ENCODE results near the gene EOLA2. TPM values are rescaled to one million over a fixed set of nuclear protein-coding genes. Genes with fewer than 3 reads are reported as not detected.
"Not testable (repeated sequence)": the region's sequence is repeated elsewhere in the genome, so short reads cannot be mapped to it uniquely, and the experiment has no call there.

EOLA2 gene
- total RNA-seq, 1 experiment from 2014 or later = 37.4 TPM

DNA sequence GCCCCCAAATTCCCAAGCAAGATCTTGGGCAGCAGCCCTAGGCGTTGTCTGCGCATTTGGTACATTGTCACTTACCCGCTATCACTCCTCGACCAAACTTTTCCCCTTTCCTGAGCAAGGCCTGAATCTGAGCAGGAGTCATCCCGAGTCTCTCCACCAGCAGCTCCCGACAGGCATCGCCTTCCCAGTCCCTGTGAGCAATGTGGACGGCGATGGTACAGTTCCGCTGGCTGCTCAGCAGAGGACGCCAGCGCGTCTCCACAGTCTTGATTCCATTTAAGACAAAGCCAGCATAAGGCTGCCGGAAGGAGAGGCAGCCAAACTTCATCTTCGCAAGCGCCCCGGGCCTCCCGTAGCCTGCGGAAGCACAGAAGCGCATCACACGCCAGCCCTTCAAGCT, 4.7 kb downstream of the EOLA2 start:
- not testable (repeated sequence) for DNase-seq (ENCODE audit: extremely low read depth, low read depth)

DNA sequence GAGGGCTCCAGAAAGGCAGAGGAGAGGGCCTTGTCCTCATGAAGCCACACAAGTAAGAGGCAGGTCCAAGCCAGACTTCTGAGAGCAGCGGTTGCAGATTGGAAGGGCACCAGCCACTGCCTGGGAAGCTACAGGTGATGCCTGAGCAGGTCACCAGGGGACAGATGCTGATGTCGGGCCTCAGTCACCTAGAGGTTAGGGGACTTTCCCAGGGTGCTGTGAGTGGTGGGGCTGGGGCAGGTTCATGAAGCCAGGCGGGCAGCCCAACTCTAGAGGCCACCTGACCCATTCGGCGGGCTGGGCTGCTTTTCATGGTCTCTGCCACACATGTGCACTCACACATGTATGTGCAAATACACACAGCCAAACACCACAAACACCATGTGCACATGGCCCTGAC, 5.3 kb downstream of the EOLA2 start:
- DNase-seq (ENCODE audit: extremely low read depth, low read depth) = not testable (repeated sequence)

DNA sequence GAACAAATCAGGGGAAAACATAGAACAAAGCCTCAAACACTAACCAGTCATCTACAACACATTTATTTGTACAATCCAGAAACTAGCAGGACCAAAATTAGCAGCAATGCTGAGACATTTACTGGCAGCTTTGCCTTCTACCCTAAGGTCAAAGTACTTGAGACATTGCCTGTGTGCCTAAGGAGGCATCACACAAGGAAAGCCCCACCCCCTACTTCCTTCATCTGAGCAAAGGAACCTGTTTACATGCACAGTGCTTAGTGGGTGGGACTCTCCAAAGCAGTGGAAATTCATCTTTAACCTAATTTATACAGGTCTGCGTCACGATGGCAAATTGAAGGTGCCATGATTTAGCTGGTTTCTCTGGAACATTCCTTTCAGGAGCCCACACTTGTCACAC, 6.1 kb downstream of the EOLA2 start:
- not testable (repeated sequence) for DNase-seq (ENCODE audit: extremely low read depth, low read depth)

- DNase-seq (ENCODE audit: extremely low read depth, low read depth) = not testable (repeated sequence)
Observed at GRCh38 chrX:149931355-149931754, 6.9 kb downstream of the EOLA2 start.

DNA sequence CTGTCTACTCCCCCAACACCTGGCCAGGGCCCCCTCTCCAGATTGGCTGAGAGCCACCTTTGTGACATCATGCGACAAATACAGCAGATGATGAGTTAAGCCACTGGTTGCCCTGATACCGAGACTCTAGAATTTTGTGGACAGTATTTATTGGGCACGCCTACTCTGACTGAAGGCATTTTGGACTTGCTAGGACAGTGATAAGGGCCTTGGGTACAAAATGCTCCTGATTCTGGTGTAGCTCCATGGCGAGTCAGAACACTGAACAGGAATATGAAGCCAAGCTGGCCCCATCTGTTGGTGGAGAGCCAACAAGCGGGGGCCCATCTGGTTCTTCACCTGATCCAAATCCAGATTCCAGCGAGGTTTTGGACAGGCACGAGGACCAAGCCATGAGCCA, 8.9 kb downstream of the EOLA2 start, which contains the start of gene HSFX4:
HSFX4 (plus strand) TSS at position 174 of the 400 bp plus-strand sequence; CDS start at position 246, 72 bp downstream.
- DNase-seq (ENCODE audit: extremely low read depth, low read depth) = not testable (repeated sequence)

- DNase-seq (ENCODE audit: extremely low read depth, low read depth) = not testable (repeated sequence)
Observed at GRCh38 chrX:149928635-149929034, 9.7 kb downstream of the EOLA2 start.

- not testable (repeated sequence) for DNase-seq (ENCODE audit: extremely low read depth, low read depth)
Observed at GRCh38 chrX:149927964-149928258, 10.4 kb downstream of the EOLA2 start.

DNA sequence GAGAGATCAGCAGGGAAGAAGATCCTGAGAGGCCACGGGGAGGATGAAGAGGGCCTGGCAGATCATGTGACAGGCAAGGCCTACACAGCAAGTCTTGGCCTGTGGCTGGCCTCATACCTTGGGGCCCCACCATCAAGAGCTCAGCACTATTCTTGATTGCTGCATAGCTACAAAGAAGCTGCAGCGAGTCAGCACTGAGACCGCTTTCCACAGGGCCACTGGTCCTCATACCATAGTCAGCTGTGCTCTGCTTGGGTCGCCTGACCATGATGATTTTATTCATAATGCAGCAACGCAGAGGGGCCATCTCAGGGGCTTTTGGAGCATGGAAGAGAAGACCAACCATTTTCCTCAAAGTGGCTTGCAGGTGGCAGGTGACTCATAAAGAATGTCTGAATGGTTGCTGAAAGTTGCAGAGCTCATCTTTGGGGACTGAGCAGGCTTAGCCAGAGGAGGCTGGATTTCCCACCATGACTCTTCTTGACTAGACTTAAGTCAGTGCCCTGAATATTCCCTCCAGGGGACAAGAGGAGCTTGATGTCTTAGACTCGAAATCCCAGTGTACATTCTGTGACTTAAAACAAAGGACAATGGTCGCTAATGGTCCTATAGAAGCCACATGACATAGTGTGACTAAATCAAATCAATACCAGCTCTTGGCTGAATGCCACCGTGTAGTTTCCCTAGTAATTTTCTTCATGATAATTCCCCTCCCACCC, 10.9 kb downstream of the EOLA2 start:
- DNase-seq (ENCODE audit: extremely low read depth, low read depth) = not testable (repeated sequence)

- not testable (repeated sequence) for DNase-seq (ENCODE audit: extremely low read depth, low read depth)
Observed at GRCh38 chrX:149924434-149924833, 13.9 kb downstream of the EOLA2 start.

DNA sequence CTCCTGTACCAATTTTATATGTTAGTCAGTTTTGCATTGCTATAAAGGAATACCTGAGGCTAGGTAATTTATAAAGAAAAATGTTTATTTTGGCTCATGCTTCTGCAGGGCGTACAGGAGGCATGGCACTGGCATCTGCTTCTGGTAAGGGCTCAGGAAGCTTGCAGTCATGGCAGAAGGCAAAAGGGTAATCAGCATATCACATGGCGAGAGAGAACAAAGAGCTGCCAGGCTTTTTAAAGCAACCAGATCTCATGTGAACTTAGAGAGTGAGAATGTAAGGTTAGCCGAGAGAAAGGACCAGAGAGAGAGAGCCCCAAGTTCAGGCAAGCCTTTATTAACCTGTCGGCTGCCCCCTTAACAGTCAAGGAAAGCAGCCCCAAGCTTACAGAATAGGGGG, 14.5 kb downstream of the EOLA2 start:
- DNase-seq (ENCODE audit: extremely low read depth, low read depth) = not testable (repeated sequence)

GRCh38 chrX:149916745-149917392, 21.4 kb downstream of the EOLA2 start:
- no peak for DNase-seq (ENCODE audit: extremely low read depth, low read depth)

DNA sequence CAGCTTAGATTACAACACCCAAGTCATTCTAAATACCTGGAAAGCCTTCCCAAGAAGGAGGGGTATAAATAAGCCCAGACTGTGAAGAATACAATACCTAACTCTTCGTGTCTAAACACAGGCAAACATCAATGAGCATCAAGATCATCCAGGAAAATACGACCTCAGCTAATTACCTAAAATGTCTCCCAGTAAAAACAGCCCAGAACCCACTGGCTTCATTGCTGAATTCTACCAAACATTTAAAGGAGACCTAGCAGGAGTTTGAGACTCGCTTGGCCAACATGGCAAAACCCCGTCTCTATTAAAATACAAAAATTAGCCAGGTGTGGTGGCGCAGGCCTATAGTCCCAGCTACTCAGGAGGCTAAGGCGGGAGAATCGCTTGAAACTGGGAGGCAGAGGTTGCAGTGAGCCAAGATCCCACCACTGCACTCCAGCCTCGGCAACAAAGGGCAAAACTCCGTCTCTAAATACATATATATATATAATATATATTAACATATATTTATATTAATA, 28.1 kb downstream of the EOLA2 start:
- DNase-seq (ENCODE audit: extremely low read depth, low read depth) = no peak

DNA sequence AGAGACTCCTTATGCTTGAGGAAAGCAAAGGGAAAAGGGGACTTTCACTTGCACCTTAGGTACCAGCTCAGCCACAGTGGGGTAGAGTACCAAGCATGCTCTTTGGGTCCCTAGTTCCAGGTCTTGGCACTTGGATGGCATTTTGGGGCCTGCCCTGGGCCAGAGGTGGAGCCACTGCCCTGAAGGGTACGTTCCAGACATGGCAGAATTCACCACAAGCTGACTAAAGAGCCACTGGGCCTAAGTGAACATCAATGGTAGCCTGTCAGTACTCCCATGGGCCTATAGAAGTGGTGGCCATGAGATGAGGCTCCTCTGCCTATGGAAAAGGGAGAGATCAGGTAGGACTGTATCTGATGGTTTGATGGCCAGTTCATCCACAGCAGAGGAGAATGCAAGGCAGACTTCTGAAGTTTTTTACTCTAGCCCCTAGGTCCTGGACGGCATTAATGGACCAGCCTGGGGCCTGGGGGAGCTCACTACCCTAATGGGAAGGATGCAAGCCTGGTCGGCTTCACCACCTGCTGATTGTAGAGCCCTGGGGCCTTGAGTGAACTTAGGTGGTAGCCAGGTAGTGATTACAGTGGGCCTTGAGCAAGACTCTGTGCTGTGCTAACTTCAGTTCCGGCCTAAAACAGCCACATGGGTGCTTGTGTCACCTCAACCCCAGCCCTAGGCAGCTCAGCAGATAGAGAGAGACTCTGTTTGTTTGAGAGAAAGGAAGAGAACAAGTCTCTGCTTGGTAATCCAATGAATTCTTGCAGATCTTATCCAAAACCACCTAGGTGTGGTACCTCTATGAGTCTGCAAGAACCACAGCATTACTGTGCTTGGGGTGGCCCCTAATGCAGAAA, 28.7 kb downstream of the EOLA2 start:
- no peak for DNase-seq (ENCODE audit: extremely low read depth, low read depth)

DNA sequence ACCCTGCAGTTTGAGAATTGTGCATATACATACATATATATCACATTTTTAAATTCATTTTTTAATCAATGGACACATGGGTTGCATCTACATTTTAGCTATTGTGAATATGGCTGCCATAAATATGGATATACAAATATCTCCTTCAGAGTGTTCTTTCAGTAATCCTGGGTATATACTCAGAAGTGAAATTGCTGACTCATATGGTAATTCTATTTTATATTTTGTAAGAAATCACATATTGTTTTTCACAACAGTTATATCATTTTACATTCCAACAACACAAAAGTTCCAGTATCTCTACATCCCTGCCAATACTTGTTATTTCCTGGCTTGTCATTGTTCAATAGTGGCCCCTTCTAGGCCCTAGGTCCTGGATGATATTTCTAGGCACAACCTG, 29.6 kb downstream of the EOLA2 start:
- DNase-seq (ENCODE audit: extremely low read depth, low read depth) = no peak

DNA sequence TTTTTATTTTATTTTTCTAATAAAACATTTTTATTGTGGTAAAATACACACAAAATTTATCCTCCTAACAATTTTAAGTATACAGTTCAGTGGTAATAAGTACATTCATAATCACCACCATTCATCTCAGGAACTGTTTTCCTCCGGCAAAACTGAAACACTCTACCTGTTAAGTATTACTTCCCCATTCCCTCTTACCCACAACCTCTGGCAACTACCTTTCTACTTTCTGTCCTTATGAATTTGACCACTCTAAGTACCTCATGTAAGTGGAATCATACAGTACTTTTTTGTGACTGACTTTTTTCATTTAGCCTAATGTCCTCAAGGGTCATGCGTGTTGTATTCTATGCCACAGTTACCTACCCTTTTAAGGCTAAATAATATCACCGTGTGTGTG, 30.0 kb downstream of the EOLA2 start:
- no peak for DNase-seq (ENCODE audit: extremely low read depth, low read depth)

DNA sequence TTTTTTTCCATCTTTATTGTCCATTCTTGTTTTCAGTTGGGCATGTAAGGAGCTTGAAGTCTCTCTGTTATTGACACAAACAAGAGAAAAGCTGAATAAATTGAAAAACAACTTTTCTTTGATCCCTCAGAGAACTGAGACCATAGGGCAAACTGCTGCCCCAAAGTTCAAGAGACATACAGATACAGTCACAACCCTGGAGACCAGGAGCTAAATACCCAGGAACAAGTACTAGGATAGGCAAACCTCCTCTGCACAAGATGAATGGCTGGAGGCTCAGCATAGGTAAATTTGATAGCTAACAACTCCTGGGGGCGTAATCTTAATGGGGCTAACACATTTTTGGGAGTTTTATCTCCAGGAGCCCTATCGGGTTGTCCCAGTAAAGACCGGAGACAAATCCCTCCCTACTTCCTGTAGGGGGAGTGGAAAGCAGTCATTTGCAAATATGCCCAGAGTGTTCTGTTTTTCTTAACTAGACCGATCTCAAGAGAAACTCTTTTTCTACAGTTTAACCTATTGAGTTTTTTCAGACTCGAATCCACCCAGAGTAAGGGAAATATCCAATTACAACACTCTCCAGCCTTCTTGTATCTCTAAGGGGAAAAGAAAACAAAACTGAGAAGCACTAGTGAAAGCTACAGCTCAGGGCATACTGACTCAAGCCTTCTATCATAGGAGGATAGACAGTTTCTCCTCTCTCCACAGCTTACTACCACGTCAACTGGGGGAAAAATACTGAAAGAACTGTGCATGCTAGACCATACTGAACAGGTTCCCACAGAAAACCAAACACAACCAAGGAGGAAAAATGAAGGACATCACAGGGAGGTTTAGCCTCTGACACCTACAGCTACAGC, 34.2 kb downstream of the EOLA2 start:
- no peak for DNase-seq (ENCODE audit: extremely low read depth, low read depth)

DNA sequence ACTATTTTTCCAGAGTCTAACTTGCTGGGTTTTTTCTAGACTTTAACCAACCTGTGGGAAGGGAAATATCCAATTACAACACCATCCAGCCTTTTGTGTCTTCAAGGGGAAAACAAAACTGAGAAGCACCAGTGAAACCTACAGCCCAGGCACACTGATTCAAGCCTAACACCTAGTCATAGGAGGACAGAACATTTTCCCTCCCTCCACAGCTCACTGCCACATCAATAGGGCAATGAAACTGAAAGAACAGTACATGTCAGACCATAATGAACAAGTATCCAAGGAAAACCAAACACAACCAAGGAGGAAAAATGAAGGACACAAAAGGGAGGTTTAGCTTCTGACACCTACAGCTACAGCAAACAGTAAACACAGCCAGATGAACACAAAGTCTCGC, 39.7 kb downstream of the EOLA2 start:
- DNase-seq (ENCODE audit: extremely low read depth, low read depth) = no peak

DNA sequence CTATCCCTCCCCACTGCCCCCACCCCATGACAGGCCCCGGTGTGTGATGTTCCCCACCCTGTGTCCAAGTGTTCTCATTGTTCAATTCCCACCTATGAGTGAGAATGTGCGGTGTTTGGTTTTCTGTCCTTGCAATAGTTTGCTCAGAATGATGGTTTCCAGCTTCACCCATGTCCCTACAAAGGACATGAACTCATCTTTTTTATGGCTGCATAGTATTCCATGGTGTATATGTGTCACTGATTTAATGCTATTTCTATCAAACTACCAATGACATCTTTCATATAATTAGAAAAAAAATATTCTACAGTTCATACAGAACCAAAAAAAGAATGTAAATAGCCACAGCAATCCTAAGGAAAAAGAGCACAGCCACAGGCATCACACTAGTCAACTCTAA, 47.5 kb downstream of the EOLA2 start:
- DNase-seq (ENCODE audit: extremely low read depth, low read depth) = not testable (repeated sequence)
